H9 (cell line): Measurements from ENCODE around the gene KLHL41. TPM values are rescaled to one million over a fixed set of nuclear protein-coding genes. Genes with fewer than 3 reads are reported as not detected.

Experiments
- DNase-seq: peaks from one replicate; pipeline ENCODE4 v3.0.0-alpha.2; 2017
- H2AFZ ChIP-seq: one replicate; pipeline ENCODE4 v1.6.1; 2013; ENCODE audit warnings: mild to moderate bottlenecking, low read length, control low read depth, moderate library complexity
- H2AK5ac ChIP-seq: 2 replicates; pipeline ENCODE4 v1.6.1; 2013; ENCODE audit warnings: low read length, control low read depth, mixed read lengths; ENCODE audit not compliant: insufficient read length
- H2BK120ac ChIP-seq: one replicate; pipeline ENCODE4 v1.6.1; 2013; ENCODE audit warnings: low read depth, mild to moderate bottlenecking, low read length, control low read depth, inconsistent platforms; ENCODE audit not compliant: poor library complexity, severe bottlenecking
- H2BK12ac ChIP-seq: 2 replicates; pipeline ENCODE4 v1.6.1; 2013; ENCODE audit warnings: low read length, control low read depth, mixed read lengths, low read depth; ENCODE audit not compliant: insufficient read length
- H2BK15ac ChIP-seq: 2 replicates; pipeline ENCODE4 v1.6.1; 2013; ENCODE audit warnings: low read depth, low read length, control low read depth
- H2BK20ac ChIP-seq: one replicate; pipeline ENCODE4 v1.6.1; 2013; ENCODE audit warnings: low read depth, mild to moderate bottlenecking, low read length, control low read depth, inconsistent platforms; ENCODE audit not compliant: poor library complexity, severe bottlenecking
- H2BK5ac ChIP-seq: 2 replicates; pipeline ENCODE4 v1.6.1; 2013; ENCODE audit warnings: low read length, control low read depth, mixed read lengths; ENCODE audit not compliant: insufficient read length
- H3K14ac ChIP-seq: 2 replicates; pipeline ENCODE4 v1.6.1; 2013; ENCODE audit warnings: low read length, control low read depth; ENCODE audit not compliant: insufficient read depth
- H3K18ac ChIP-seq: 2 replicates; pipeline ENCODE4 v1.6.1; 2013; ENCODE audit warnings: low read depth, mild to moderate bottlenecking, mixed read lengths, low read length, control low read depth; ENCODE audit not compliant: insufficient read length
- H3K23ac ChIP-seq: 2 replicates; pipeline ENCODE4 v1.6.1; 2013; ENCODE audit warnings: low read length, control low read depth, mixed read lengths, low read depth; ENCODE audit not compliant: insufficient read length
- H3K23me2 ChIP-seq: 2 replicates; pipeline ENCODE4 v1.6.1; 2013; ENCODE audit warnings: low read depth, mild to moderate bottlenecking, mixed read lengths, low read length, control low read depth; ENCODE audit not compliant: insufficient read length, poor library complexity, severe bottlenecking
- H3K27ac ChIP-seq: 2 replicates; pipeline ENCODE4 v1.5.1; 2013; ENCODE audit warnings: low read length, control low read depth, mixed read lengths, low read depth; ENCODE audit not compliant: insufficient read length
- H3K27me3 ChIP-seq: 2 replicates; pipeline ENCODE4 v1.6.1; 2013; ENCODE audit warnings: low read length, control low read depth, inconsistent platforms; ENCODE audit not compliant: insufficient read depth
- H3K4ac ChIP-seq: 2 replicates; pipeline ENCODE4 v1.6.1; 2013; ENCODE audit warnings: low read depth, mild to moderate bottlenecking, control low read depth, inconsistent platforms, low read length, moderate library complexity
- H3K4me1 ChIP-seq: 2 replicates; pipeline ENCODE4 v1.6.1; 2013; ENCODE audit warnings: low read length, control low read depth, inconsistent platforms; ENCODE audit not compliant: insufficient read depth
- H3K4me2 ChIP-seq: 2 replicates; pipeline ENCODE4 v1.6.1; 2013; ENCODE audit warnings: low read length, control low read depth, mixed read lengths; ENCODE audit not compliant: insufficient read length, insufficient read depth
- H3K56ac ChIP-seq: 2 replicates; pipeline ENCODE4 v1.6.1; 2013; ENCODE audit warnings: low read depth, mild to moderate bottlenecking, mixed read lengths, low read length, control low read depth; ENCODE audit not compliant: insufficient read length
- H3K79me1 ChIP-seq: 2 replicates; pipeline ENCODE4 v1.6.1; 2013; ENCODE audit warnings: low read depth, mild to moderate bottlenecking, moderate library complexity, low read length, control low read depth, inconsistent platforms; ENCODE audit not compliant: insufficient read depth, poor library complexity, severe bottlenecking
- H3K79me2 ChIP-seq: 2 replicates; pipeline ENCODE4 v1.6.1; 2013; ENCODE audit warnings: low read length, control low read depth, inconsistent platforms; ENCODE audit not compliant: insufficient read depth
- H3K9ac ChIP-seq: 2 replicates; pipeline ENCODE4 v1.6.1; 2013; ENCODE audit warnings: low read length, control low read depth, mixed read lengths; ENCODE audit not compliant: insufficient read length; ENCODE audit errors: extremely low read depth
- H3K9me3 ChIP-seq: one replicate; pipeline ENCODE4 v1.6.1; 2013; ENCODE audit warnings: low read depth, low read length, inconsistent platforms; ENCODE audit not compliant: control insufficient read depth
- H3T11ph ChIP-seq: one replicate; pipeline ENCODE4 v1.6.1; 2013; ENCODE audit warnings: mild to moderate bottlenecking, low read length, control low read depth, inconsistent platforms
- H4K20me1 ChIP-seq: one replicate; pipeline ENCODE4 v1.6.1; 2013; ENCODE audit not compliant: control insufficient read depth, insufficient read length, insufficient read depth
- H4K5ac ChIP-seq: 2 replicates; pipeline ENCODE4 v1.6.1; 2013; ENCODE audit warnings: low read depth, mild to moderate bottlenecking, mixed read lengths, low read length, control low read depth; ENCODE audit not compliant: insufficient read length
- H4K8ac ChIP-seq: replicated peaks from 2 replicates; pipeline ENCODE4 v1.6.1; 2013; ENCODE audit warnings: low read length, control low read depth, mixed read lengths, low read depth; ENCODE audit not compliant: insufficient read length
- H4K91ac ChIP-seq: 2 replicates; pipeline ENCODE4 v1.6.1; 2013; ENCODE audit warnings: low read depth, mild to moderate bottlenecking, moderate library complexity, mixed read lengths, low read length, control low read depth; ENCODE audit not compliant: insufficient read length
- H3K27ac Mint-ChIP-seq, 3 experiments: 2 replicates in 2 of 3; 3 replicates in 1 of 3; pipeline ENCODE4 v1.8.0; 2020 to 2021; ENCODE audit warnings: mixed read lengths in 3 of 3, mild to moderate bottlenecking in 1 of 3, moderate library complexity in 1 of 3
- H3K27me3 Mint-ChIP-seq: 2 replicates; pipeline ENCODE4 v1.8.0; 2021; ENCODE audit warnings: low read depth, mild to moderate bottlenecking, moderate library complexity, mixed read lengths
- H3K36me3 Mint-ChIP-seq, 3 experiments: 2 replicates in 2 of 3; 3 replicates in 1 of 3; pipeline ENCODE4 v1.8.0; 2020 to 2021; ENCODE audit warnings: low read depth in 3 of 3, mixed read lengths in 3 of 3; ENCODE audit not compliant: insufficient read depth in 1 of 3
- H3K4me1 Mint-ChIP-seq, 2 experiments: 2 replicates each; pipeline ENCODE4 v1.8.0; 2020; ENCODE audit warnings: mixed read lengths in 2 of 2
- H3K4me3 Mint-ChIP-seq, 2 experiments: 2 replicates in 1 of 2; 3 replicates in 1 of 2; pipeline ENCODE4 v1.8.0; 2020 to 2021; ENCODE audit warnings: mild to moderate bottlenecking in 2 of 2, mixed read lengths in 2 of 2, moderate library complexity in 1 of 2
- H3K9me3 Mint-ChIP-seq, 2 experiments: 2 replicates in 1 of 2; 3 replicates in 1 of 2; pipeline ENCODE4 v1.8.0; 2020; ENCODE audit warnings: mild to moderate bottlenecking in 2 of 2, mixed read lengths in 2 of 2, moderate library complexity in 1 of 2
- CTCF ChIP-seq: fragments of 200-600 bp; sonication (generic); conservative IDR thresholded peaks from 3 replicates; pipeline ENCODE4 v1.8.0; 2021; ENCODE audit warnings: antibody characterized with exemption, mild to moderate bottlenecking
- total RNA-seq: library from RNA; stranded (reverse); gene quantifications from 2 replicates; pipeline ENCODE4 v1.2.1, GENCODE V29; 2021

Gene KLHL41
- total RNA-seq, 1 experiment from 2014 or later = not detected

DNA sequence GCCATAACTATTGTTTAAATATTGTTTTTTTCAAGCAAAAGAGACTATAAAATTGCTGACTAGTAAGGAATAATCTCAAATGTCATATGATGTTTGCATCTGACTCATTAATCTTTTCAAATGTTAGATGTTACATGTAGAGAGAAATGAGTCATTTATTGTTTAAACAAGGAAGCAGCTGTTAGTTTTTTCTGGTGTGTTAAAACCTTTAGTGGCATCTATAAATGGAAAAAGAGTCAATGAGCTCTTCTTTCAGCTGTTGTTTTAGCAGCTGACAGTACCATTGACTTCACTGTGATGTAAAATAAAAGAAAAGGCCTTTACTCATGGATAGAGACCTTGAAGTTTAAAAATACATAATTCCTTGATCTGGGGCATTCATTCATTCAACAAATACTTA lies 1.8 kb upstream of the KLHL41 start:
- Histone ChIP-seq H3K27ac (no peak overlapping the region), H4K91ac (no peak overlapping the region), H3K4me1 (no peaks in the 10 kb centered on the region), H3K4me2 (no peak overlapping the region), H3K4ac (no peak overlapping the region), H2AK5ac (no peak overlapping the region), H3K14ac (no peak overlapping the region), H2BK120ac (no peak overlapping the region), H3K9ac (no peak overlapping the region), H4K20me1 (no peaks in the 10 kb centered on the region), H2BK12ac (no peak overlapping the region), H3T11ph (no peak overlapping the region), H2BK5ac (no peak overlapping the region), H2AFZ (no peak overlapping the region), H3K23ac (no peak overlapping the region), H4K8ac (no peak overlapping the region), H3K18ac (no peak overlapping the region), H3K23me2 (no peaks in the 10 kb centered on the region), H2BK20ac (no peak overlapping the region), H4K5ac (no peak overlapping the region), H3K9me3 (no peaks in the 10 kb centered on the region), H3K56ac (no peak overlapping the region), H3K79me2 (no peaks in the 10 kb centered on the region), H3K27me3 (no peaks in the 10 kb centered on the region), H2BK15ac (no peak overlapping the region), H3K79me1 (no peaks in the 10 kb centered on the region)
- TF ChIP-seq CTCF = no peak
- Mint-ChIP-seq H3K9me3 (peaks cover 7 to 13% of the 10 kb centered on the region in 2 experiments; a peak in 3 of 5 replicates), H3K36me3 (peaks cover 0 to 14% (median 1%) of the 10 kb centered on the region in 3 experiments; a peak in 2 of 7 replicates), H3K27ac (no peak overlapping the region), H3K4me3 (no peak overlapping the region), H3K27me3 (no peaks in the 10 kb centered on the region; the same call in 1 of the 2 replicates), H3K4me1 (peaks cover 10 to 14% of the 10 kb centered on the region in 2 experiments)
- DNase-seq = no peak
